HepG2 (cell line): Measurements from ENCODE around the gene NAALADL1. TPM values are rescaled to one million over a fixed set of nuclear protein-coding genes. Genes with fewer than 3 reads are reported as not detected.

Source experiments
- ARID4A ChIP-seq: sonication (generic); formaldehyde crosslinking; IDR thresholded peaks from 2 replicates; pipeline ENCODE4 v1.5.0; 2020; ENCODE audit warnings: mild to moderate bottlenecking, missing genetic modification reagents, borderline replicate concordance
- BRD4 ChIP-seq: sonication (generic); formaldehyde crosslinking; IDR thresholded peaks from 2 replicates; pipeline ENCODE4 v1.4.0; 2020; ENCODE audit warnings: missing genetic modification reagents
- HNRNPL ChIP-seq: fragments of 200-400 bp; formaldehyde crosslinking; IDR thresholded peaks from 2 replicates; pipeline ENCODE4 v1.6.1; 2017; ENCODE audit warnings: mild to moderate bottlenecking, low read depth, low read length
- IRF2 ChIP-seq: IDR thresholded peaks from 2 replicates; pipeline ENCODE4 v1.6.1; 2018; ENCODE audit warnings: missing genetic modification reagents, missing compliant biosample characterization
- KDM6A ChIP-seq: IDR thresholded peaks from 2 replicates; pipeline ENCODE4 v1.6.1; 2016; ENCODE audit warnings: low read depth
- MAFK ChIP-seq, 2 experiments: IDR thresholded peaks in 1 of 2; conservative IDR thresholded peaks in 1 of 2; 2 replicates each; pipeline ENCODE4 v1.6.1; 2011; ENCODE audit warnings: improper control_type of control experiment in 2 of 2, low read length in 2 of 2
- MYC ChIP-seq: sonication (generic); formaldehyde crosslinking; IDR thresholded peaks from 2 replicates; pipeline ENCODE4 v1.9.0; 2021; ENCODE audit warnings: missing genetic modification reagents, borderline replicate concordance
- NFYB ChIP-seq: sonication (generic); formaldehyde crosslinking; IDR thresholded peaks from 2 replicates; pipeline ENCODE4 v1.4.0; 2020; ENCODE audit warnings: missing genetic modification reagents
- PCBP1 ChIP-seq: fragments of 200-400 bp; formaldehyde crosslinking; IDR thresholded peaks from 2 replicates; pipeline ENCODE4 v1.6.1; 2017; ENCODE audit warnings: mild to moderate bottlenecking, low read depth, low read length, borderline replicate concordance
- PCBP2 ChIP-seq: fragments of 200-400 bp; formaldehyde crosslinking; optimal IDR thresholded peaks from 2 replicates; pipeline ENCODE3; 2018; ENCODE audit warnings: low read length, low read depth; ENCODE audit not compliant: poor library complexity, severe bottlenecking
- SOX6 ChIP-seq, 2 experiments: fragments of 450-650 bp in 1 of 2; sonication (generic) in 1 of 2; formaldehyde crosslinking in 1 of 2; IDR thresholded peaks; 2 replicates each; pipeline versions ENCODE4 v1.4.0 to v1.6.1; 2017 to 2020; ENCODE audit warnings: antibody characterized with exemption in 1 of 2, mild to moderate bottlenecking in 1 of 2, missing genetic modification reagents in 1 of 2
- ZFP62 ChIP-seq: sonication (generic); formaldehyde crosslinking; IDR thresholded peaks from 2 replicates; pipeline ENCODE4 v1.4.0; 2020; ENCODE audit warnings: missing genetic modification reagents
- ZNF10 ChIP-seq: sonication (generic); formaldehyde crosslinking; IDR thresholded peaks from 2 replicates; pipeline ENCODE4 v1.4.0; 2020; ENCODE audit warnings: mild to moderate bottlenecking, low read depth, missing genetic modification reagents, borderline replicate concordance
- ZNF12 ChIP-seq: sonication (generic); formaldehyde crosslinking; IDR thresholded peaks from 2 replicates; pipeline ENCODE4 v1.5.0; 2020; ENCODE audit warnings: missing genetic modification reagents
- ZNF333 ChIP-seq: sonication (generic); formaldehyde crosslinking; IDR thresholded peaks from 2 replicates; pipeline ENCODE4 v1.4.0; 2020; ENCODE audit warnings: mild to moderate bottlenecking, missing genetic modification reagents, borderline replicate concordance
- ZNF501 ChIP-seq: sonication (generic); formaldehyde crosslinking; IDR thresholded peaks from 2 replicates; pipeline ENCODE4 v1.5.1; 2020; ENCODE audit warnings: mild to moderate bottlenecking, moderate library complexity, missing genetic modification reagents
- ZNF510 ChIP-seq: sonication (generic); formaldehyde crosslinking; IDR thresholded peaks from 2 replicates; pipeline ENCODE4 v1.4.0; 2020; ENCODE audit warnings: low read depth, mild to moderate bottlenecking, missing genetic modification reagents
- ZNF788 ChIP-seq: sonication (generic); formaldehyde crosslinking; IDR thresholded peaks from 2 replicates; pipeline ENCODE4 v1.5.0; 2020; ENCODE audit warnings: mild to moderate bottlenecking, missing genetic modification reagents, borderline replicate concordance
- polyA plus RNA-seq, 8 experiments: library from polyadenylated mRNA; depleted of rRNA in 3 of 8; stranded (reverse) in 7 of 8; unstranded in 1 of 8; fragments of >200 nt; fragmentation: Illumina TruSeq in 4 of 8; extraction: Trizol in 4 of 8; gene quantifications; 2 replicates each; pipeline versions ENCODE4 v1.2.1 to v1.2.3, GENCODE V29; 2011 to 2016; ENCODE audit warnings: low read depth in 4 of 8, missing spikeins in 1 of 8, mixed read lengths in 1 of 8; ENCODE audit not compliant: insufficient read depth in 1 of 8
- total RNA-seq, 5 experiments: library from RNA; depleted of rRNA; stranded (reverse); fragments of >200 nt; fragmentation: Illumina TruSeq; extraction: Trizol; gene quantifications; 2 replicates each; pipeline ENCODE4 v1.2.3, GENCODE V29; 2016; ENCODE audit warnings: low read depth in 1 of 5

NAALADL1 gene
- total and polyA plus RNA-seq, 2 of the 13 experiments (the other 11 are each of a cell fraction or from before 2014, with no cell fraction given) = 9.3 to 33.9 TPM

- TF ChIP-seq ARID4A (CRISPR knock-in tag) = peak; percentile 87
- TF ChIP-seq ZNF501 (CRISPR knock-in tag) = peak; percentile 70
- TF ChIP-seq NFYB (CRISPR knock-in tag) = peak; percentile 55
- no peak for TF ChIP-seq ZFP62 (CRISPR knock-in tag)
- TF ChIP-seq KDM6A (CRISPR knock-in tag) = no peak
- TF ChIP-seq BRD4 (CRISPR knock-in tag) = peak; percentile 67; the same call in 1 of the 2 replicates
- TF ChIP-seq ZNF12 (CRISPR knock-in tag) = peak; percentile 70
- no peak for TF ChIP-seq SOX6 (IDR thresholded peaks at IDR 0.05)
- TF ChIP-seq SOX6 (CRISPR knock-in tag; IDR thresholded peaks at IDR 0.05) = peak; percentile 50; the same call in 1 of the 2 replicates
- peak; percentile 80; the same call in 1 of the 2 replicates for TF ChIP-seq ZNF510
- TF ChIP-seq HNRNPL = peak; percentile 59; the same call in 1 of the 2 replicates
- peak; percentile 77; the same call in 1 of the 2 replicates for TF ChIP-seq MYC (CRISPR knock-in tag)
- TF ChIP-seq PCBP2 = no peak
- TF ChIP-seq MAFK (conservative IDR thresholded peaks at IDR 0.05 in 1 of 2, IDR thresholded peaks at IDR 0.05 in 1 of 2; ENCODE audit: low read length in 2 of 2) = no peak
- peak; percentile 97 for TF ChIP-seq ZNF788 (CRISPR knock-in tag)
- peak; percentile 98; the same call in 1 of the 2 replicates for TF ChIP-seq IRF2
- TF ChIP-seq PCBP1 = 0 out of 2 replicates have a peak, but pooled peaks have one; percentile 72
- 0 out of 2 replicates have a peak, but pooled peaks have one; percentile 60 for TF ChIP-seq ZNF333 (CRISPR knock-in tag)
- no peak for TF ChIP-seq ZNF10 (CRISPR knock-in tag)
These were observed 37.8 kb upstream of the NAALADL1 start, which contains the start of gene VPS51 (continued) for GRCh38 chr11:65095974-65096806.
